ENCODE data around the gene DCST2.
A peak's percentile ranks its signal among the peaks of the same experiment; 100 is the strongest.

The DCST2 gene

GRCh38 chr1:155070158-155070621 lies 36.6 kb upstream of the DCST2 start:
- Histone ChIP-seq H3K27ac (no peak overlapping the region), H3K9me3 (ENCODE audit: control insufficient read depth, low read length) (no peaks in the 10 kb centered on the region), H2AFZ (no peak overlapping the region), H3K27me3 (ENCODE audit: control insufficient read depth, insufficient read depth, low read length) (no peaks in the 10 kb centered on the region), H3K79me2 (no peaks in the 10 kb centered on the region), H3K9ac (no peak overlapping the region), H3K36me3 (ENCODE audit: control insufficient read depth, insufficient read depth, low read length) (no peaks in the 10 kb centered on the region), H3K4me3 (ENCODE audit: low read depth, low read length) (peak overlapping the region; percentile 49), H3K4me2 (ENCODE audit: low read length) (peak overlapping the region; percentile 71), H3K4me1 (no peaks in the 10 kb centered on the region)
- TF ChIP-seq CTCF (IDR thresholded peaks at IDR 0.05), result no peak

GRCh38 chr1:155069551-155070157 lies 36.1 kb upstream of the DCST2 start:
- Histone ChIP-seq H3K9me3 (ENCODE audit: control insufficient read depth, low read length) (no peaks in the 10 kb centered on the region), H3K4me1 (no peaks in the 10 kb centered on the region), H3K27me3 (ENCODE audit: control insufficient read depth, insufficient read depth, low read length) (no peaks in the 10 kb centered on the region), H3K27ac (no peak overlapping the region), H3K79me2 (no peaks in the 10 kb centered on the region), H2AFZ (no peak overlapping the region), H3K36me3 (ENCODE audit: control insufficient read depth, insufficient read depth, low read length) (no peaks in the 10 kb centered on the region), H3K9ac (no peak overlapping the region), H3K4me2 (ENCODE audit: low read length) (no peak overlapping the region), H3K4me3 (ENCODE audit: low read depth, low read length) (no peak overlapping the region)
- TF ChIP-seq CTCF (IDR thresholded peaks at IDR 0.05), result no peak

- TF ChIP-seq CTCF (IDR thresholded peaks at IDR 0.05), result no peak
- Histone ChIP-seq H3K4me1 (no peaks in the 10 kb centered on the region), H3K36me3 (ENCODE audit: control insufficient read depth, insufficient read depth, low read length) (no peaks in the 10 kb centered on the region), H3K79me2 (no peaks in the 10 kb centered on the region), H3K4me2 (ENCODE audit: low read length) (no peak overlapping the region), H2AFZ (no peak overlapping the region), H3K4me3 (ENCODE audit: low read depth, low read length) (no peak overlapping the region), H3K9me3 (ENCODE audit: control insufficient read depth, low read length) (no peaks in the 10 kb centered on the region), H3K9ac (no peak overlapping the region), H3K27ac (no peak overlapping the region), H3K27me3 (ENCODE audit: control insufficient read depth, insufficient read depth, low read length) (no peaks in the 10 kb centered on the region)
These were observed 35.0 kb upstream of the DCST2 start for GRCh38 chr1:155068599-155068998.

GRCh38 chr1:155066777-155067176 lies 33.2 kb upstream of the DCST2 start:
- Histone ChIP-seq H3K9me3 (ENCODE audit: control insufficient read depth, low read length) (no peaks in the 10 kb centered on the region), H3K79me2 (no peaks in the 10 kb centered on the region), H3K27me3 (ENCODE audit: control insufficient read depth, insufficient read depth, low read length) (no peaks in the 10 kb centered on the region), H3K4me2 (ENCODE audit: low read length) (no peak overlapping the region), H3K27ac (no peak overlapping the region), H3K4me1 (peaks cover 6% of the 10 kb centered on the region), H3K4me3 (ENCODE audit: low read depth, low read length) (no peak overlapping the region), H2AFZ (no peak overlapping the region), H3K36me3 (ENCODE audit: control insufficient read depth, insufficient read depth, low read length) (no peaks in the 10 kb centered on the region), H3K9ac (no peak overlapping the region)
- no peak for TF ChIP-seq CTCF (IDR thresholded peaks at IDR 0.05)

- Histone ChIP-seq H3K4me1 (peaks cover 8% of the 10 kb centered on the region), H2AFZ (no peak overlapping the region), H3K36me3 (ENCODE audit: control insufficient read depth, insufficient read depth, low read length) (no peaks in the 10 kb centered on the region), H3K9ac (no peak overlapping the region), H3K79me2 (no peaks in the 10 kb centered on the region), H3K4me3 (ENCODE audit: low read depth, low read length) (no peak overlapping the region), H3K4me2 (ENCODE audit: low read length) (no peak overlapping the region), H3K9me3 (ENCODE audit: control insufficient read depth, low read length) (no peaks in the 10 kb centered on the region), H3K27me3 (ENCODE audit: control insufficient read depth, insufficient read depth, low read length) (no peaks in the 10 kb centered on the region), H3K27ac (no peak overlapping the region)
- TF ChIP-seq CTCF (IDR thresholded peaks at IDR 0.05), result no peak
These were observed 31.4 kb upstream of the DCST2 start for GRCh38 chr1:155064832-155065429.

All from parathyroid adenoma (tissue), 2 donors.